Ishikawa (cell line): ENCODE measurements around the gene TFR2.

ENCODE experiments used
- CEBPB ChIP-seq: IDR thresholded peaks from 2 replicates; pipeline ENCODE4 v1.6.1; 2012
- CREB1 ChIP-seq: IDR thresholded peaks from 2 replicates; pipeline ENCODE4 v1.6.1; 2012; ENCODE audit warnings: low read depth
- EGR1 ChIP-seq: IDR thresholded peaks from 2 replicates; pipeline ENCODE4 v1.6.1; 2012
- EP300 ChIP-seq: IDR thresholded peaks from 2 replicates; pipeline ENCODE4 v1.6.1; 2012; ENCODE audit warnings: borderline replicate concordance
- FOXM1 ChIP-seq: IDR thresholded peaks from 2 replicates; pipeline ENCODE4 v1.6.1; 2012; ENCODE audit warnings: low read depth, borderline replicate concordance
- NFIC ChIP-seq: IDR thresholded peaks from 2 replicates; pipeline ENCODE4 v1.6.1; 2012
- RAD21 ChIP-seq: IDR thresholded peaks from 2 replicates; pipeline ENCODE4 v1.6.1; 2012; ENCODE audit warnings: low read depth
- TAF1 ChIP-seq: IDR thresholded peaks from 2 replicates; pipeline ENCODE4 v1.6.1; 2012; ENCODE audit warnings: low read depth, mild to moderate bottlenecking
- TCF12 ChIP-seq: IDR thresholded peaks from 2 replicates; pipeline ENCODE4 v1.6.1; 2012; ENCODE audit warnings: low read depth
- TEAD4 ChIP-seq: IDR thresholded peaks from 2 replicates; pipeline ENCODE4 v1.6.1; 2012
- YY1 ChIP-seq: IDR thresholded peaks from 2 replicates; pipeline ENCODE4 v1.6.1; 2012; ENCODE audit warnings: low read depth
- ZBTB7A ChIP-seq: IDR thresholded peaks from 2 replicates; pipeline ENCODE4 v1.6.1; 2012; ENCODE audit warnings: low read depth
- TF ChIP-seq, protein P1 (sequence below): IDR thresholded peaks from 2 replicates; pipeline ENCODE4 v1.6.1; 2012
- TF ChIP-seq, protein P2 (sequence below): IDR thresholded peaks from 2 replicates; pipeline ENCODE4 v1.6.1; 2012; ENCODE audit warnings: low read depth, mild to moderate bottlenecking
- TF ChIP-seq, protein P3 (sequence below): IDR thresholded peaks from 2 replicates; pipeline ENCODE4 v1.6.1; 2012

The TFR2 gene

DNA sequence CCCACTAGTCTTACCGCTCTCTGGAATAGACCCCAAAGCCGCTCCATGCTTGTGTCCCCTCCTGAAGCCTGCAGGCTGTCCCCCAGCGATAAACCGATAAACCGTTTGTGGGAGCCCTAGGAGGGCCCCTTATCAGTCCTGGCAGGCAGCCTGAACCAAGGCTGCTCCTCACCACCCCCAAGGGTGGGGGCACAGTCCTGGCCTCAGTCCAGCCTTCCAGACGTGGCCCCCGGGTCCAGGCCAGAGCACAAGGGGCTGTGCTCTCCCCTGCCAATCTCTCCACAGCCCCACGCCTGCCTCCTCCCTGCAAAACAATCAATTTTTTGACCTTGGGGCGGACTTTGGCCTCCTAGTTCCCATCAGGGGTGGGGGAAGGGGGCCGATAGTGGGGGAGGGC, at the start of gene TFR2:
TFR2 (minus strand) TSS at position 90 of the 397 bp plus-strand sequence; CDS start at position 47, 43 bp downstream.
- TF ChIP-seq CREB1 (no peak), FOXM1 (no peak), EP300 (no peak), YY1 (no peak), ZBTB7A (no peak), NFIC (no peak), CEBPB (no peak), TCF12 (no peak), EGR1 (no peak), TAF1 (no peak), TEAD4 (no peak), RAD21 (no peak)
- TF ChIP-seq, protein P1, sequence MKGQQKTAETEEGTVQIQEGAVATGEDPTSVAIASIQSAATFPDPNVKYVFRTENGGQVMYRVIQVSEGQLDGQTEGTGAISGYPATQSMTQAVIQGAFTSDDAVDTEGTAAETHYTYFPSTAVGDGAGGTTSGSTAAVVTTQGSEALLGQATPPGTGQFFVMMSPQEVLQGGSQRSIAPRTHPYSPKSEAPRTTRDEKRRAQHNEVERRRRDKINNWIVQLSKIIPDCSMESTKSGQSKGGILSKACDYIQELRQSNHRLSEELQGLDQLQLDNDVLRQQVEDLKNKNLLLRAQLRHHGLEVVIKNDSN = no peak
- TF ChIP-seq, protein P2, sequence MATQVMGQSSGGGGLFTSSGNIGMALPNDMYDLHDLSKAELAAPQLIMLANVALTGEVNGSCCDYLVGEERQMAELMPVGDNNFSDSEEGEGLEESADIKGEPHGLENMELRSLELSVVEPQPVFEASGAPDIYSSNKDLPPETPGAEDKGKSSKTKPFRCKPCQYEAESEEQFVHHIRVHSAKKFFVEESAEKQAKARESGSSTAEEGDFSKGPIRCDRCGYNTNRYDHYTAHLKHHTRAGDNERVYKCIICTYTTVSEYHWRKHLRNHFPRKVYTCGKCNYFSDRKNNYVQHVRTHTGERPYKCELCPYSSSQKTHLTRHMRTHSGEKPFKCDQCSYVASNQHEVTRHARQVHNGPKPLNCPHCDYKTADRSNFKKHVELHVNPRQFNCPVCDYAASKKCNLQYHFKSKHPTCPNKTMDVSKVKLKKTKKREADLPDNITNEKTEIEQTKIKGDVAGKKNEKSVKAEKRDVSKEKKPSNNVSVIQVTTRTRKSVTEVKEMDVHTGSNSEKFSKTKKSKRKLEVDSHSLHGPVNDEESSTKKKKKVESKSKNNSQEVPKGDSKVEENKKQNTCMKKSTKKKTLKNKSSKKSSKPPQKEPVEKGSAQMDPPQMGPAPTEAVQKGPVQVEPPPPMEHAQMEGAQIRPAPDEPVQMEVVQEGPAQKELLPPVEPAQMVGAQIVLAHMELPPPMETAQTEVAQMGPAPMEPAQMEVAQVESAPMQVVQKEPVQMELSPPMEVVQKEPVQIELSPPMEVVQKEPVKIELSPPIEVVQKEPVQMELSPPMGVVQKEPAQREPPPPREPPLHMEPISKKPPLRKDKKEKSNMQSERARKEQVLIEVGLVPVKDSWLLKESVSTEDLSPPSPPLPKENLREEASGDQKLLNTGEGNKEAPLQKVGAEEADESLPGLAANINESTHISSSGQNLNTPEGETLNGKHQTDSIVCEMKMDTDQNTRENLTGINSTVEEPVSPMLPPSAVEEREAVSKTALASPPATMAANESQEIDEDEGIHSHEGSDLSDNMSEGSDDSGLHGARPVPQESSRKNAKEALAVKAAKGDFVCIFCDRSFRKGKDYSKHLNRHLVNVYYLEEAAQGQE = no peak
- TF ChIP-seq, protein P3, sequence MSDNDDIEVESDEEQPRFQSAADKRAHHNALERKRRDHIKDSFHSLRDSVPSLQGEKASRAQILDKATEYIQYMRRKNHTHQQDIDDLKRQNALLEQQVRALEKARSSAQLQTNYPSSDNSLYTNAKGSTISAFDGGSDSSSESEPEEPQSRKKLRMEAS = no peak

- no peak for TF ChIP-seq YY1
- TF ChIP-seq ZBTB7A = no peak
- TF ChIP-seq RAD21 = no peak
- no peak for TF ChIP-seq CREB1
- no peak for TF ChIP-seq EP300
- no peak for TF ChIP-seq TEAD4
- no peak for TF ChIP-seq EGR1
- TF ChIP-seq TAF1 = no peak
- no peak for TF ChIP-seq NFIC
- TF ChIP-seq, protein P2 = no peak
- TF ChIP-seq, protein P1 = no peak
- TF ChIP-seq, protein P3 = no peak
- TF ChIP-seq FOXM1 = no peak
These were observed 48.1 kb upstream of the TFR2 start for GRCh38 chr7:100689230-100690135.

GRCh38 chr7:100688326-100688860, 47.0 kb upstream of the TFR2 start:
- no peak for TF ChIP-seq CEBPB
- no peak for TF ChIP-seq TAF1
- no peak for TF ChIP-seq TCF12
- TF ChIP-seq RAD21 = no peak

DNA sequence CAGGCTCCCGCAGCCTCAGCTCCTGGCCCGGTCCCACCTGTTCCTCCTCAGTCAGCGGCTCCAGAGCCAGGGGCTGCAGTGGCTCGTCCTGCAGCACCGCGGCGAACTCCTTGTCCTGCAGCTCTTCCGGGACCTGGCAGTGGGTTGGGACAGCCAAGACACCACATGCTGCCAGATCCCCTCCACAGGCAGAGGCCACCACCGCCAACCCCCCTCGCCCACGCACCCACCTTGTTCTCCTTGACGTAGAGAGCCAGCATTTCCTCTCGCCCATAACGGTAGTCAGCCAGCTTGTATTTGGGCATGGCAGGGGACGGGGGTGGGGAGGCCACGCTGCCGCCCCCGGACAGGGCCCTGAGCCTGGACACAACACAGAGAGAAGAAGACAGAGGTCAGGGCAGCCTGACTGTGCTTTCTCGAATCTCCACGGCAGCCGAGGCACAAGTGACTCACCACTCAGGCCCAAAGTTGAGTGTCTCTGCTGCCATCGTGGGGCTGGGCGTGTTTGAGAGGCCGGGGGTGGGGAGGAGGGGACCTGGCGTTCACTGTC, 46.5 kb upstream of the TFR2 start:
- TF ChIP-seq TEAD4 = no peak
- TF ChIP-seq, protein P2 = no peak
- no peak for TF ChIP-seq NFIC
